Vein endothelial cell (primary cell): Measurements from ENCODE around the gene RFX2. TPM values are rescaled to one million over a fixed set of nuclear protein-coding genes. Genes with fewer than 3 reads are reported as not detected.

Experiments
- total RNA-seq: library from RNA; depleted of rRNA; stranded (reverse); fragments of >200 nt; gene quantifications from 2 replicates; pipeline ENCODE4 v1.2.3, GENCODE V29; 2012

RFX2 gene
- total RNA-seq: 9.1 and 9.8 TPM in 2 replicates

DNA sequence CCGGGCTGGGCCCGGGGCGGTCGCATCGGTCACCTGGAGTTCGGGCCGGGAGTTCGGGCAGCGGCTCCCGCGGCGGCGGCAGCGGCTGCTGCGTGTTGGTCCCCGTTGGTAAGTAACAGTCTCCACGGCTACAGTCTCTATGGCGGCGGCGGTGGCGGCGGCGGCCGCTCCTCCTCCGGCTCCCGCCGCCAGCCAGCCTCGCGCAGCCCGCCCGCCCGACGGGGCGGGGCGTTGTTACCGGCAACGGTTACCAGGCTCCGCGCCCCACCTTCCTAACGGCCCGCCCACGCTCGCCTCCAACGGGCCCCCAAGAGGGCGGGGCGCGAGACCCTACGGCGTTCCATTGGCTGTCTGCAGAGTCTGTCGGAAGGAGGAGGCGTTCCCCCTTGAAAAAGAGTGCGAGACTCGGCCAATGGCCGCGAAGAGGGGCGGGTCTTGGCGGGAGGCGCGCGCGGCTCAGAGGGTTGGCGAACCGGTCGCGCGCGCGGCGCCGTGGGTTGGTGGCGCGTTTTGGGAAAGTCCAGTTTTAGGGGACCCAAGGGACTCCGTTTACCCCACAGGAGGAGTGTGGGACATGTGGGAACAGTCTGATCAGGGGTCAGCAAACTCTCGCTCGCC is at the start of gene RFX2:
Gene RFX2, minus strand, starts transcription at position 141 of the 618 bp plus-strand sequence. CDS start 63,004 bp downstream, outside the sequence.

DNA sequence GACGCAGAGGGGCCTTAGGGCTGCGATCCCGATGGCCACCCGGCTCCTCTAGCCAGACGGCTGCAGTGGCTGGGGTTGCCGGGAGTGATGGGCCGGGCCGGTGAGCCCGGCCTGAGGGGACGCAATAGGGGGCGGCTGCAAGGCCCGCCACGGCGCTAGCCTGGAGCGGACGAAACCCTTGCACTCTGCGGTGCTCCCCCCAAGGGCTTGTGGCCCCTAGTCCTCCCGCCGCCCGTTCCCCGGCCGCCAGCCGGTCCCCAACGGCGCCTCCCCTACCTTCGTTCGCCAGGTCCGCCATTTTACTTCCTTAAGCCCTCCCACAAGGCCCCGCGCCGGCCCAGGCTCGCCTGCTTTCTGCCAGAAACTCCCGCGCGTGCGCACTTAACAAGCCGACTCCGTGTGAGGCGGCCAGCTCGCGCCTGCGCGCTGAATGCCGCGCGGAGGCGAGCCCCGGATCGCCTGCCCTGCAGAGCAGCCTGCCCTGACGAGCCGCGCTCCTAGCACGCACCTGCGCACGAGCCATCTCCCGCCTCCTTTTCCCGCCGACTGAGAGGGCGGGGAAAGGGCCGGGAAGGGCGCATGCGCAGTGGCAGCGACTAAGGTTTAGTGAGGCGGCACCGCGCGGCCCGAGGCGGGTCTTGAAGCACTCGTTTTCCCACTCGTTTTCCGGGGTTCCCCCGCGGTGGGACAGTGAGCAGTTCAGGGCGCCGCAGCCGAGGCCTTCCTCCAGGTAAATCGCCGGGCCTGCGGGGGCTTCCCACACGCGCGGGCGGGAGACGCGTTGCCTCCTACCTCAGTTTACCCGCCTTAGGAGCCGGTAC is 132.3 kb downstream of the RFX2 start, which contains the start of gene RANBP3:
Gene RANBP3, minus strand, starts transcription at position 356 of the 821 bp plus-strand sequence. Its CDS starts 58 bp downstream, at position 298.

Other genes with a start within 250 kb of the RFX2 start
- not detected in 2 replicates for gene FUT5, start 240.0 kb downstream of the RFX2 start, total RNA-seq
- gene NDUFA11, start 206.7 kb downstream of the RFX2 start, total RNA-seq: 321 and 385 TPM in 2 replicates
- 6.9 and 9.1 TPM in 2 replicates for gene VMAC, start 205.6 kb downstream of the RFX2 start, total RNA-seq
- gene CAPS, start 196.2 kb downstream of the RFX2 start, total RNA-seq: 2.3 and 2.5 TPM in 2 replicates
- gene RANBP3, start 132.4 kb downstream of the RFX2 start, total RNA-seq: 59.7 and 59.8 TPM in 2 replicates
- gene ACSBG2, start 25.2 kb upstream of the RFX2 start, total RNA-seq: not detected in 2 replicates
- 15.2 and 23.2 TPM in 2 replicates for gene MLLT1, start 169.5 kb upstream of the RFX2 start, total RNA-seq
- gene ACER1, start 223.1 kb upstream of the RFX2 start, total RNA-seq: not detected in 2 replicates